ENCODE data around the gene MMD2.

- TF ChIP-seq CTCF (IDR thresholded peaks at IDR 0.05) (peak in 1 of 4 experiments; percentile 28), POLR2A (IDR thresholded peaks at IDR 0.05) (peak; percentile 50 to 52)
Observed at GRCh38 chr7:4882169-4883032, 76.6 kb downstream of the MMD2 start.

Data from uterus (tissue), 2 donors.